H1 (cell line): ENCODE data around the gene ARL2BP.

ENCODE experiments used
- CBX5 ChIP-seq: fragments of 300-800, 300-1000 bp; sonication (generic); IDR thresholded peaks from 2 replicates; pipeline ENCODE4 v1.7.1; 2016; ENCODE audit warnings: antibody characterized with exemption, low read length, low read depth
- CHD2 ChIP-seq: IDR thresholded peaks from 2 replicates; pipeline ENCODE4 v1.6.1; 2012; ENCODE audit warnings: low read length, improper control_type of control experiment
- POLR2A ChIP-seq, 2 experiments: IDR thresholded peaks; 1 replicate in 1 of 2; 2 replicates in 1 of 2; pipeline ENCODE4 v1.6.1; 2011; ENCODE audit warnings: low read depth in 2 of 2, low read length in 2 of 2, mild to moderate bottlenecking in 2 of 2; ENCODE audit errors: control extremely low read depth in 1 of 2
- POLR2AphosphoS5 ChIP-seq: IDR thresholded peaks from 2 replicates; pipeline ENCODE4 v1.6.1; 2011; ENCODE audit warnings: low read depth, low read length
- RFX5 ChIP-seq: IDR thresholded peaks from 2 replicates; pipeline ENCODE4 v1.6.1; 2011; ENCODE audit warnings: low read depth, low read length, improper control_type of control experiment, borderline replicate concordance
- TAF7 ChIP-seq: optimal IDR thresholded peaks from 2 replicates; pipeline ENCODE3; 2011; ENCODE audit warnings: low read depth, mild to moderate bottlenecking, inconsistent platforms, low read length, moderate library complexity, borderline replicate concordance
- TF ChIP-seq, protein P1 (sequence below): IDR thresholded peaks from 2 replicates; pipeline ENCODE4 v1.6.1; 2012; ENCODE audit warnings: inconsistent platforms
- TF ChIP-seq, protein P2 (sequence below), 3 experiments: IDR thresholded peaks; 1 replicate in 2 of 3; 2 replicates in 1 of 3; pipeline versions ENCODE4 v1.5.1 to v1.6.1; 2011; ENCODE audit warnings: low read length in 3 of 3, mild to moderate bottlenecking in 3 of 3, inconsistent platforms in 2 of 3, low read depth in 1 of 3, moderate library complexity in 1 of 3; ENCODE audit not compliant: insufficient read depth in 1 of 3; ENCODE audit errors: control extremely low read depth in 1 of 3
- TF ChIP-seq, protein P3 (sequence below): IDR thresholded peaks from 2 replicates; pipeline ENCODE4 v1.6.1; 2012; ENCODE audit warnings: low read length, inconsistent platforms

DNA sequence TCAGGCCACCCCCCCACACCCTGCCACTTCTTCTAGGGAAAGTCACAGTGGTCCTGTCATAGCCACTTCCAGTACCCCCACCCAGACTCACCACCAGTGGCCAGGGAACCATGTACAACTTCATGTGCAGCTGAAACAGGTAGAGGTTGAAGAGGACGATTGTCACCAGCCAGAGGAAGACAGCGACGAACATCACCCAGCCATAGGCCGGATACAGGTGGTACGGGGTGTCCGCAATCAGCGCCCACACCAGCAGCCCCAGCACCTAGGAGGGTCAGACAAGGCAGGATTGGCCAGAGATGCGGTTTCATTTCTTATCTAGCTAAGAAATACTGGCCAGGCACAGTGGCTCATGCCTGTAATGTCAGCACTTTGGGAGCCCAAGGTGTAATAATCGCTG, 16.7 kb downstream of the ARL2BP start:
- no peak for TF ChIP-seq POLR2AphosphoS5
- no peak for TF ChIP-seq CBX5
- no peak for TF ChIP-seq RFX5
- TF ChIP-seq POLR2A (IDR thresholded peaks at IDR 0.05; ENCODE audit: control extremely low read depth in 1 of 2, low read depth in 2 of 2, low read length in 2 of 2): no peak
- no peak for TF ChIP-seq CHD2
- TF ChIP-seq, protein P1, sequence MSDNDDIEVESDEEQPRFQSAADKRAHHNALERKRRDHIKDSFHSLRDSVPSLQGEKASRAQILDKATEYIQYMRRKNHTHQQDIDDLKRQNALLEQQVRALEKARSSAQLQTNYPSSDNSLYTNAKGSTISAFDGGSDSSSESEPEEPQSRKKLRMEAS: no peak
- TF ChIP-seq, protein P2, sequence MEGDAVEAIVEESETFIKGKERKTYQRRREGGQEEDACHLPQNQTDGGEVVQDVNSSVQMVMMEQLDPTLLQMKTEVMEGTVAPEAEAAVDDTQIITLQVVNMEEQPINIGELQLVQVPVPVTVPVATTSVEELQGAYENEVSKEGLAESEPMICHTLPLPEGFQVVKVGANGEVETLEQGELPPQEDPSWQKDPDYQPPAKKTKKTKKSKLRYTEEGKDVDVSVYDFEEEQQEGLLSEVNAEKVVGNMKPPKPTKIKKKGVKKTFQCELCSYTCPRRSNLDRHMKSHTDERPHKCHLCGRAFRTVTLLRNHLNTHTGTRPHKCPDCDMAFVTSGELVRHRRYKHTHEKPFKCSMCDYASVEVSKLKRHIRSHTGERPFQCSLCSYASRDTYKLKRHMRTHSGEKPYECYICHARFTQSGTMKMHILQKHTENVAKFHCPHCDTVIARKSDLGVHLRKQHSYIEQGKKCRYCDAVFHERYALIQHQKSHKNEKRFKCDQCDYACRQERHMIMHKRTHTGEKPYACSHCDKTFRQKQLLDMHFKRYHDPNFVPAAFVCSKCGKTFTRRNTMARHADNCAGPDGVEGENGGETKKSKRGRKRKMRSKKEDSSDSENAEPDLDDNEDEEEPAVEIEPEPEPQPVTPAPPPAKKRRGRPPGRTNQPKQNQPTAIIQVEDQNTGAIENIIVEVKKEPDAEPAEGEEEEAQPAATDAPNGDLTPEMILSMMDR (IDR thresholded peaks at IDR 0.05; ENCODE audit: control extremely low read depth in 1 of 3, insufficient read depth in 1 of 3, low read depth in 1 of 3, low read length in 3 of 3): no peak
- TF ChIP-seq, protein P3, sequence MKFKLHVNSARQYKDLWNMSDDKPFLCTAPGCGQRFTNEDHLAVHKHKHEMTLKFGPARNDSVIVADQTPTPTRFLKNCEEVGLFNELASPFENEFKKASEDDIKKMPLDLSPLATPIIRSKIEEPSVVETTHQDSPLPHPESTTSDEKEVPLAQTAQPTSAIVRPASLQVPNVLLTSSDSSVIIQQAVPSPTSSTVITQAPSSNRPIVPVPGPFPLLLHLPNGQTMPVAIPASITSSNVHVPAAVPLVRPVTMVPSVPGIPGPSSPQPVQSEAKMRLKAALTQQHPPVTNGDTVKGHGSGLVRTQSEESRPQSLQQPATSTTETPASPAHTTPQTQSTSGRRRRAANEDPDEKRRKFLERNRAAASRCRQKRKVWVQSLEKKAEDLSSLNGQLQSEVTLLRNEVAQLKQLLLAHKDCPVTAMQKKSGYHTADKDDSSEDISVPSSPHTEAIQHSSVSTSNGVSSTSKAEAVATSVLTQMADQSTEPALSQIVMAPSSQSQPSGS: no peak
- TF ChIP-seq TAF7: no peak
